ENCODE data around the gene C5orf46. TPM values are rescaled to one million over a fixed set of nuclear protein-coding genes. Genes with fewer than 3 reads are reported as not detected.
A peak's percentile ranks its signal among the peaks of the same experiment; 100 is the strongest.

C5orf46 gene
- total and polyA plus RNA-seq, 12 donors = 1.8 TPM; not detected in 11

DNA sequence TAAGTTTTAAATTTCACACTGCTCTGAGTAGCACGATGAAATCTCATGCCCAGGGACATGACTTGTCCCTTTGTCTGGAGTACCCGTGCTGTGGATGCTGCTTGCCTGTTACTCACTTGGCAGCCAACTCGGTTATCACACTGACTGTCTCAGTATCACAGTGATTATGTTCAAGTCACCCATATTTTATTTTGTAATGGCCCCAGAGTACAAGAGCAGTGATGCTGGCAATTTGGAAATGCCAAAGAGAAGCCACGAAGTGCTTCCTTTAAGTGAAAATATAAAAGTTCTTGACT, 50.6 kb downstream of the C5orf46 start:
- no peak overlapping the region for H3K4me3 ChIP-seq
- no peaks in the 10 kb centered on the region for H3K4me1 ChIP-seq (replicated peaks in 1 of 2)
- intact Hi-C loops (cut with DNase I) = no loop called here
- no peaks in the 10 kb centered on the region for H3K36me3 ChIP-seq (replicated peaks in 1 of 2)
- no peak for TF ChIP-seq POLR2A (IDR thresholded peaks at IDR 0.05)
- TF ChIP-seq, protein P1, sequence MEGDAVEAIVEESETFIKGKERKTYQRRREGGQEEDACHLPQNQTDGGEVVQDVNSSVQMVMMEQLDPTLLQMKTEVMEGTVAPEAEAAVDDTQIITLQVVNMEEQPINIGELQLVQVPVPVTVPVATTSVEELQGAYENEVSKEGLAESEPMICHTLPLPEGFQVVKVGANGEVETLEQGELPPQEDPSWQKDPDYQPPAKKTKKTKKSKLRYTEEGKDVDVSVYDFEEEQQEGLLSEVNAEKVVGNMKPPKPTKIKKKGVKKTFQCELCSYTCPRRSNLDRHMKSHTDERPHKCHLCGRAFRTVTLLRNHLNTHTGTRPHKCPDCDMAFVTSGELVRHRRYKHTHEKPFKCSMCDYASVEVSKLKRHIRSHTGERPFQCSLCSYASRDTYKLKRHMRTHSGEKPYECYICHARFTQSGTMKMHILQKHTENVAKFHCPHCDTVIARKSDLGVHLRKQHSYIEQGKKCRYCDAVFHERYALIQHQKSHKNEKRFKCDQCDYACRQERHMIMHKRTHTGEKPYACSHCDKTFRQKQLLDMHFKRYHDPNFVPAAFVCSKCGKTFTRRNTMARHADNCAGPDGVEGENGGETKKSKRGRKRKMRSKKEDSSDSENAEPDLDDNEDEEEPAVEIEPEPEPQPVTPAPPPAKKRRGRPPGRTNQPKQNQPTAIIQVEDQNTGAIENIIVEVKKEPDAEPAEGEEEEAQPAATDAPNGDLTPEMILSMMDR (IDR thresholded peaks at IDR 0.05) = no peak
- no peak overlapping the region for H3K27ac ChIP-seq
- H3K27me3 ChIP-seq = peaks cover 5% of the 10 kb centered on the region
- H3K9me3 ChIP-seq (replicated peaks in 1 of 3) = no peaks in the 10 kb centered on the region
- 35 to 46% (median 38%) methylated on average over 4 of the region's 4 CpGs for WGBS, 4 donors
- peak in 1 of 7 donors; percentile 2 for DNase-seq

GRCh38 chr5:147854894-147855773, 51.2 kb downstream of the C5orf46 start:
- intact Hi-C loops (cut with DNase I) = no loop called here
- TF ChIP-seq, protein P1 (IDR thresholded peaks at IDR 0.05) = no peak
- TF ChIP-seq POLR2A (IDR thresholded peaks at IDR 0.05) = no peak
- 59 to 71% (median 65%) methylated on average over 11 of the region's 11 CpGs for WGBS, 4 donors
- no peaks in the 10 kb centered on the region for H3K9me3 ChIP-seq (replicated peaks in 1 of 3)
- H3K27me3 ChIP-seq = peaks cover 5% of the 10 kb centered on the region
- no peak overlapping the region for H3K27ac ChIP-seq
- no peak for DNase-seq
- no peaks in the 10 kb centered on the region for H3K4me1 ChIP-seq (replicated peaks in 1 of 2)
- no peaks in the 10 kb centered on the region for H3K36me3 ChIP-seq (replicated peaks in 1 of 2)
- no peak overlapping the region for H3K4me3 ChIP-seq

DNA sequence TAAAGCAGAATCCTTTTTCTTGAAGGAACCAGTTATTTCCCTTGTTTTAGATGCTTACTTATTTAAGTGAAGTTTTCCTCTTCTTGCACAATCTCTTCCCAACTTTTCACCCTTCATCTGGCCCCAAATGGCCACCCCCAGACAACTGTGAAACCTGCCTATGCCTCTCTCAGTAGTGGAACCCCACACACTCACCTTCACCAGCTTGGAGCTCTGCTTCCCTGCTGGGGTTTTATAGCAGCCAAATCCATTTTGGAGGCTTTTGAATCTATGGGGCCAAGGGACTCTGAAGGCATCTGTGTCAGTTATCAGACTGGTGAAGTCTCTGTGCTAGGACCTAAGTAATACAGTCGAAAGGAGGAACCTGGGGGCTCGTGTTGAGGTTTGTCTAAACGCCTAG, 52.0 kb downstream of the C5orf46 start:
- no peaks in the 10 kb centered on the region for H3K9me3 ChIP-seq (replicated peaks in 1 of 3)
- no peaks in the 10 kb centered on the region for H3K4me1 ChIP-seq (replicated peaks in 1 of 2)
- H3K27me3 ChIP-seq = peaks cover 5% of the 10 kb centered on the region
- H3K36me3 ChIP-seq (replicated peaks in 1 of 2) = no peaks in the 10 kb centered on the region
- no peak overlapping the region for H3K4me3 ChIP-seq
- intact Hi-C loops (cut with DNase I) = no loop called here
- no peak overlapping the region for H3K27ac ChIP-seq
- no peak for DNase-seq
- TF ChIP-seq POLR2A (IDR thresholded peaks at IDR 0.05) = no peak
- TF ChIP-seq, protein P1 (IDR thresholded peaks at IDR 0.05) = no peak
- WGBS, 4 donors = 55 to 72% (median 66%) methylated on average over 3 of the region's 3 CpGs

GRCh38 chr5:147853372-147853987, 52.9 kb downstream of the C5orf46 start:
- no peak for DNase-seq
- peaks cover 5% of the 10 kb centered on the region for H3K27me3 ChIP-seq
- H3K36me3 ChIP-seq (replicated peaks in 1 of 2) = no peaks in the 10 kb centered on the region
- no peak overlapping the region for H3K27ac ChIP-seq
- TF ChIP-seq, protein P1 (IDR thresholded peaks at IDR 0.05) = no peak
- TF ChIP-seq POLR2A (IDR thresholded peaks at IDR 0.05) = no peak
- no peaks in the 10 kb centered on the region for H3K4me1 ChIP-seq (replicated peaks in 1 of 2)
- intact Hi-C loops (cut with DNase I) = no loop called here
- no peaks in the 10 kb centered on the region for H3K9me3 ChIP-seq (replicated peaks in 1 of 3)
- H3K4me3 ChIP-seq = no peak overlapping the region
- WGBS, 4 donors = 52 to 64% (median 60%) methylated on average over 3 of the region's 3 CpGs

Data from adrenal gland (tissue), 12 donors.